HepG2 (cell line): ENCODE results near the gene FAM174C. TPM values are rescaled to one million over a fixed set of nuclear protein-coding genes. Genes with fewer than 3 reads are reported as not detected.

Source experiments
- AKAP8 ChIP-seq: sonication (generic); formaldehyde crosslinking; IDR thresholded peaks from 2 replicates; pipeline ENCODE4 v1.5.1; 2020; ENCODE audit warnings: mild to moderate bottlenecking, missing genetic modification reagents
- CAMTA2 ChIP-seq: sonication (generic); formaldehyde crosslinking; IDR thresholded peaks from 2 replicates; pipeline ENCODE4 v1.4.0; 2020; ENCODE audit warnings: mild to moderate bottlenecking, missing genetic modification reagents, borderline replicate concordance
- GPN1 ChIP-seq: sonication (generic); formaldehyde crosslinking; IDR thresholded peaks from 2 replicates; pipeline ENCODE4 v1.5.1; 2020; ENCODE audit warnings: missing genetic modification reagents, borderline replicate concordance
- HDAC2 ChIP-seq: sonication (generic); formaldehyde crosslinking; IDR thresholded peaks from 2 replicates; pipeline ENCODE4 v1.4.0; 2020; ENCODE audit warnings: missing genetic modification reagents
- MLLT10 ChIP-seq: sonication (generic); formaldehyde crosslinking; IDR thresholded peaks from 2 replicates; pipeline ENCODE4 v1.4.0; 2020; ENCODE audit warnings: missing genetic modification reagents
- NFE2 ChIP-seq: sonication (generic); formaldehyde crosslinking; IDR thresholded peaks from 2 replicates; pipeline ENCODE4 v1.4.0; 2020; ENCODE audit warnings: missing genetic modification reagents
- NFYC ChIP-seq: IDR thresholded peaks from 2 replicates; pipeline ENCODE4 v1.6.1; 2016; ENCODE audit warnings: missing genetic modification reagents, missing compliant biosample characterization
- ZBTB3 ChIP-seq: sonication (generic); formaldehyde crosslinking; IDR thresholded peaks from 2 replicates; pipeline ENCODE4 v1.4.0; 2020; ENCODE audit warnings: low read depth, mild to moderate bottlenecking, moderate library complexity, missing genetic modification reagents, borderline replicate concordance
- ZNF235 ChIP-seq: sonication (generic); formaldehyde crosslinking; IDR thresholded peaks from 2 replicates; pipeline ENCODE4 v1.8.1; 2023; ENCODE audit warnings: mild to moderate bottlenecking, missing genetic modification reagents, borderline replicate concordance
- ZNF354B ChIP-seq: sonication (generic); formaldehyde crosslinking; IDR thresholded peaks from 2 replicates; pipeline ENCODE4 v1.8.0; 2022; ENCODE audit warnings: mild to moderate bottlenecking, missing genetic modification reagents
- ZNF564 ChIP-seq: sonication (generic); formaldehyde crosslinking; IDR thresholded peaks from 2 replicates; pipeline ENCODE4 v1.8.1; 2023; ENCODE audit warnings: mild to moderate bottlenecking, missing genetic modification reagents
- polyA plus RNA-seq, 8 experiments: library from polyadenylated mRNA; depleted of rRNA in 3 of 8; stranded (reverse) in 7 of 8; unstranded in 1 of 8; fragments of >200 nt; fragmentation: Illumina TruSeq in 4 of 8; extraction: Trizol in 4 of 8; gene quantifications; 2 replicates each; pipeline versions ENCODE4 v1.2.1 to v1.2.3, GENCODE V29; 2011 to 2016; ENCODE audit warnings: low read depth in 4 of 8, missing spikeins in 1 of 8, mixed read lengths in 1 of 8; ENCODE audit not compliant: insufficient read depth in 1 of 8
- total RNA-seq, 5 experiments: library from RNA; depleted of rRNA; stranded (reverse); fragments of >200 nt; fragmentation: Illumina TruSeq; extraction: Trizol; gene quantifications; 2 replicates each; pipeline ENCODE4 v1.2.3, GENCODE V29; 2016; ENCODE audit warnings: low read depth in 1 of 5
- TF ChIP-seq, protein P1 (sequence below): sonication (generic); formaldehyde crosslinking; conservative IDR thresholded peaks from 2 replicates; pipeline ENCODE4 v1.8.0; 2022; ENCODE audit warnings: mild to moderate bottlenecking, moderate library complexity, missing genetic modification reagents
- TF ChIP-seq, protein P2 (sequence below): IDR thresholded peaks from 2 replicates; pipeline ENCODE4 v1.6.1; 2016; ENCODE audit warnings: missing genetic modification reagents, missing compliant biosample characterization
- TF ChIP-seq, protein P3 (sequence below): IDR thresholded peaks from 2 replicates; pipeline ENCODE4 v1.6.1; 2018; ENCODE audit warnings: missing genetic modification reagents, mild to moderate bottlenecking, missing compliant biosample characterization
- TF ChIP-seq, protein P4 (sequence below): sonication (generic); formaldehyde crosslinking; IDR thresholded peaks from 2 replicates; pipeline ENCODE4 v1.4.0; 2020; ENCODE audit warnings: mild to moderate bottlenecking, missing genetic modification reagents
- TF ChIP-seq, protein P5 (sequence below), 2 experiments: fragments of 450-650 bp in 1 of 2; sonication (generic) in 1 of 2; formaldehyde crosslinking in 1 of 2; IDR thresholded peaks; 2 replicates each; pipeline versions ENCODE4 v1.6.1 to v1.8.0; 2016 to 2022; ENCODE audit warnings: antibody characterized with exemption in 1 of 2, mild to moderate bottlenecking in 1 of 2, missing genetic modification reagents in 1 of 2

FAM174C gene
- total and polyA plus RNA-seq, 2 of the 13 experiments (the other 11 are each of a cell fraction or from before 2014, with no cell fraction given), result 19.5 to 31.3 TPM

DNA sequence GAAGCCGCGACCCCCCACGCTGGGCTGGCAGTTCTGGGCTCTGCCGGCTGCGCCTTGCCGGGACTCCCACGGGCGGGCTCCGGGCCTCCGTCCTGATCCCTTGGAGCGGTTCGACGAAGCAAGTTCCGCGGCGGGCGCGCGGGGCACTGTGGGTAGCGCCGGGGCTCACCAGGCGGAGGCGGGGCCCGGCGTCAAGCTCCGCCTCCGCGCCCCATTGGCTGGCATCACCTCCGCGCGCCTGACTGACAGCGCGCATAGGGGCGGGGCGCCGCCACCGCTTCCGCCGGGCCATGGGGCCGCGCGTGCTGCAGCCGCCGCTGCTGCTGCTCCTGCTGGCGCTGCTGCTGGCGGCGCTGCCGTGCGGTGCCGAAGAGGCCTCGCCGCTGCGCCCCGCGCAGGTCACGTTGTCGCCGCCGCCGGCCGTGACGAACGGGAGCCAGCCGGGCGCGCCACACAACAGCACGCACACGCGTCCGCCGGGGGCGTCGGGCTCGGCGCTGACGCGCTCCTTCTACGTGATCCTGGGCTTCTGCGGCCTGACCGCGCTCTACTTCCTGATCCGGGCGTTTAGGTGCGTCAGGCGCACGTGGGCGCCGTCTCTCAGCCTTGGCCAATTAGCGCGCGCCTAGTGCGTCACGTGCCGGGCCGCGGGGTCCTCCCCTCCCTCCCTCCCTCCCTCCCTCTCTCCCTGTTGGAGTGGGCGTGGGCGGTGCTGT lies at the start of gene FAM174C (continued):
- TF ChIP-seq, protein P1, sequence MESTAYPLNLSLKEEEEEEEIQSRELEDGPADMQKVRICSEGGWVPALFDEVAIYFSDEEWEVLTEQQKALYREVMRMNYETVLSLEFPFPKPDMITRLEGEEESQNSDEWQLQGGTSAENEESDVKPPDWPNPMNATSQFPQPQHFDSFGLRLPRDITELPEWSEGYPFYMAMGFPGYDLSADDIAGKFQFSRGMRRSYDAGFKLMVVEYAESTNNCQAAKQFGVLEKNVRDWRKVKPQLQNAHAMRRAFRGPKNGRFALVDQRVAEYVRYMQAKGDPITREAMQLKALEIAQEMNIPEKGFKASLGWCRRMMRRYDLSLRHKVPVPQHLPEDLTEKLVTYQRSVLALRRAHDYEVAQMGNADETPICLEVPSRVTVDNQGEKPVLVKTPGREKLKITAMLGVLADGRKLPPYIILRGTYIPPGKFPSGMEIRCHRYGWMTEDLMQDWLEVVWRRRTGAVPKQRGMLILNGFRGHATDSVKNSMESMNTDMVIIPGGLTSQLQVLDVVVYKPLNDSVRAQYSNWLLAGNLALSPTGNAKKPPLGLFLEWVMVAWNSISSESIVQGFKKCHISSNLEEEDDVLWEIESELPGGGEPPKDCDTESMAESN, result peak; percentile 89
- TF ChIP-seq CAMTA2 (peak; percentile 79; the same call in 1 of the 2 replicates), ZBTB3 (CRISPR knock-in tag) (no peak), ZNF564 (peak; percentile 89), AKAP8 (CRISPR knock-in tag) (peak; percentile 100), ZNF235 (CRISPR knock-in tag) (peak; percentile 57; the same call in 1 of the 2 replicates), HDAC2 (CRISPR knock-in tag) (no peak; the same call in 1 of the 2 replicates), ZNF354B (peak; percentile 53; the same call in 1 of the 2 replicates), GPN1 (CRISPR knock-in tag) (no peak), NFYC (CRISPR knock-in tag) (peak; percentile 91), MLLT10 (CRISPR knock-in tag) (no peak), NFE2 (CRISPR knock-in tag) (no peak)
- TF ChIP-seq, protein P2, sequence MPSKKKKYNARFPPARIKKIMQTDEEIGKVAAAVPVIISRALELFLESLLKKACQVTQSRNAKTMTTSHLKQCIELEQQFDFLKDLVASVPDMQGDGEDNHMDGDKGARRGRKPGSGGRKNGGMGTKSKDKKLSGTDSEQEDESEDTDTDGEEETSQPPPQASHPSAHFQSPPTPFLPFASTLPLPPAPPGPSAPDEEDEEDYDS (CRISPR knock-in tag), result peak; percentile 23; the same call in 1 of the 2 replicates
- TF ChIP-seq, protein P3, sequence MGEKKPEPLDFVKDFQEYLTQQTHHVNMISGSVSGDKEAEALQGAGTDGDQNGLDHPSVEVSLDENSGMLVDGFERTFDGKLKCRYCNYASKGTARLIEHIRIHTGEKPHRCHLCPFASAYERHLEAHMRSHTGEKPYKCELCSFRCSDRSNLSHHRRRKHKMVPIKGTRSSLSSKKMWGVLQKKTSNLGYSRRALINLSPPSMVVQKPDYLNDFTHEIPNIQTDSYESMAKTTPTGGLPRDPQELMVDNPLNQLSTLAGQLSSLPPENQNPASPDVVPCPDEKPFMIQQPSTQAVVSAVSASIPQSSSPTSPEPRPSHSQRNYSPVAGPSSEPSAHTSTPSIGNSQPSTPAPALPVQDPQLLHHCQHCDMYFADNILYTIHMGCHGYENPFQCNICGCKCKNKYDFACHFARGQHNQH (CRISPR knock-in tag), result peak; percentile 22; the same call in 1 of the 2 replicates
- TF ChIP-seq, protein P4, sequence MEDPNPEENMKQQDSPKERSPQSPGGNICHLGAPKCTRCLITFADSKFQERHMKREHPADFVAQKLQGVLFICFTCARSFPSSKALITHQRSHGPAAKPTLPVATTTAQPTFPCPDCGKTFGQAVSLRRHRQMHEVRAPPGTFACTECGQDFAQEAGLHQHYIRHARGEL (CRISPR knock-in tag), result no peak
- TF ChIP-seq, protein P5, sequence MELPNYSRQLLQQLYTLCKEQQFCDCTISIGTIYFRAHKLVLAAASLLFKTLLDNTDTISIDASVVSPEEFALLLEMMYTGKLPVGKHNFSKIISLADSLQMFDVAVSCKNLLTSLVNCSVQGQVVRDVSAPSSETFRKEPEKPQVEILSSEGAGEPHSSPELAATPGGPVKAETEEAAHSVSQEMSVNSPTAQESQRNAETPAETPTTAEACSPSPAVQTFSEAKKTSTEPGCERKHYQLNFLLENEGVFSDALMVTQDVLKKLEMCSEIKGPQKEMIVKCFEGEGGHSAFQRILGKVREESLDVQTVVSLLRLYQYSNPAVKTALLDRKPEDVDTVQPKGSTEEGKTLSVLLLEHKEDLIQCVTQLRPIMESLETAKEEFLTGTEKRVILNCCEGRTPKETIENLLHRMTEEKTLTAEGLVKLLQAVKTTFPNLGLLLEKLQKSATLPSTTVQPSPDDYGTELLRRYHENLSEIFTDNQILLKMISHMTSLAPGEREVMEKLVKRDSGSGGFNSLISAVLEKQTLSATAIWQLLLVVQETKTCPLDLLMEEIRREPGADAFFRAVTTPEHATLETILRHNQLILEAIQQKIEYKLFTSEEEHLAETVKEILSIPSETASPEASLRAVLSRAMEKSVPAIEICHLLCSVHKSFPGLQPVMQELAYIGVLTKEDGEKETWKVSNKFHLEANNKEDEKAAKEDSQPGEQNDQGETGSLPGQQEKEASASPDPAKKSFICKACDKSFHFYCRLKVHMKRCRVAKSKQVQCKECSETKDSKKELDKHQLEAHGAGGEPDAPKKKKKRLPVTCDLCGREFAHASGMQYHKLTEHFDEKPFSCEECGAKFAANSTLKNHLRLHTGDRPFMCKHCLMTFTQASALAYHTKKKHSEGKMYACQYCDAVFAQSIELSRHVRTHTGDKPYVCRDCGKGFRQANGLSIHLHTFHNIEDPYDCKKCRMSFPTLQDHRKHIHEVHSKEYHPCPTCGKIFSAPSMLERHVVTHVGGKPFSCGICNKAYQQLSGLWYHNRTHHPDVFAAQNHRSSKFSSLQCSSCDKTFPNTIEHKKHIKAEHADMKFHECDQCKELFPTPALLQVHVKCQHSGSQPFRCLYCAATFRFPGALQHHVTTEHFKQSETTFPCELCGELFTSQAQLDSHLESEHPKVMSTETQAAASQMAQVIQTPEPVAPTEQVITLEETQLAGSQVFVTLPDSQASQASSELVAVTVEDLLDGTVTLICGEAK (IDR thresholded peaks at IDR 0.05), result no peak
- TF ChIP-seq, protein P5 (CRISPR knock-in tag; IDR thresholded peaks at IDR 0.05), result 0 out of 2 replicates have a peak, but pooled peaks have one; percentile 9
